ENCODE results near the gene ST3GAL4.

DNA sequence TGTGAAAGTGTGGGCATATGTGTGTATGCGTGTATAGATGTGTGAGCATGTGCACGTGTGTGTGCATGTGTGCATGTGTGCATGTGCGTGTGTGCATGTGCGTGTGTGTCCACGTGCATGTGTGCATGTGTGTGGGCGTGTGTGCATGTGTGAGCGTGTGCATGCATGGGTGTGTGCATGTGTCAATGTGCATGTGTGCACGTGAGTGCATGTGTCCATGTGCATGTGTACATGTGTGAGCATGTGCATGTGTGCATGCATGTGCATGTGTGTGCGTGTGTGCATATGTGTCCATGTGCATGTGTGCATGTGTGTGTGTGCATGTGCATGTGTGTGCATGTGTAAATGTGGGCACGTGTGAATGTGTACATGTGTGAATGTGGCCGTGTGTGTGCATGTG is 95.3 kb downstream of the ST3GAL4 start:
- TF ChIP-seq POLR2A (IDR thresholded peaks at IDR 0.05; ENCODE audit: borderline replicate concordance, extremely low read depth, insufficient read depth, insufficient read length): no peak
- TF ChIP-seq, protein P1, sequence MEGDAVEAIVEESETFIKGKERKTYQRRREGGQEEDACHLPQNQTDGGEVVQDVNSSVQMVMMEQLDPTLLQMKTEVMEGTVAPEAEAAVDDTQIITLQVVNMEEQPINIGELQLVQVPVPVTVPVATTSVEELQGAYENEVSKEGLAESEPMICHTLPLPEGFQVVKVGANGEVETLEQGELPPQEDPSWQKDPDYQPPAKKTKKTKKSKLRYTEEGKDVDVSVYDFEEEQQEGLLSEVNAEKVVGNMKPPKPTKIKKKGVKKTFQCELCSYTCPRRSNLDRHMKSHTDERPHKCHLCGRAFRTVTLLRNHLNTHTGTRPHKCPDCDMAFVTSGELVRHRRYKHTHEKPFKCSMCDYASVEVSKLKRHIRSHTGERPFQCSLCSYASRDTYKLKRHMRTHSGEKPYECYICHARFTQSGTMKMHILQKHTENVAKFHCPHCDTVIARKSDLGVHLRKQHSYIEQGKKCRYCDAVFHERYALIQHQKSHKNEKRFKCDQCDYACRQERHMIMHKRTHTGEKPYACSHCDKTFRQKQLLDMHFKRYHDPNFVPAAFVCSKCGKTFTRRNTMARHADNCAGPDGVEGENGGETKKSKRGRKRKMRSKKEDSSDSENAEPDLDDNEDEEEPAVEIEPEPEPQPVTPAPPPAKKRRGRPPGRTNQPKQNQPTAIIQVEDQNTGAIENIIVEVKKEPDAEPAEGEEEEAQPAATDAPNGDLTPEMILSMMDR (IDR thresholded peaks at IDR 0.05 in 2 of 3, conservative IDR thresholded peaks at IDR 0.05 in 1 of 3; ENCODE audit: borderline replicate concordance in 1 of 3, insufficient read depth in 1 of 3, low read depth in 2 of 3, low read length in 2 of 3): no peak
- TF ChIP-seq, protein P2, sequence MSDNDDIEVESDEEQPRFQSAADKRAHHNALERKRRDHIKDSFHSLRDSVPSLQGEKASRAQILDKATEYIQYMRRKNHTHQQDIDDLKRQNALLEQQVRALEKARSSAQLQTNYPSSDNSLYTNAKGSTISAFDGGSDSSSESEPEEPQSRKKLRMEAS (IDR thresholded peaks at IDR 0.05): no peak
- no peak for TF ChIP-seq EZH2 (IDR thresholded peaks at IDR 0.05)
- TF ChIP-seq SIN3A (IDR thresholded peaks at IDR 0.05; ENCODE audit: low read depth): no peak
- TF ChIP-seq POLR2AphosphoS5 (IDR thresholded peaks at IDR 0.05; ENCODE audit: low read depth, low read length): no peak
- no peak for TF ChIP-seq RAD21 (IDR thresholded peaks at IDR 0.05; ENCODE audit: low read depth)
- TF ChIP-seq, protein P3, sequence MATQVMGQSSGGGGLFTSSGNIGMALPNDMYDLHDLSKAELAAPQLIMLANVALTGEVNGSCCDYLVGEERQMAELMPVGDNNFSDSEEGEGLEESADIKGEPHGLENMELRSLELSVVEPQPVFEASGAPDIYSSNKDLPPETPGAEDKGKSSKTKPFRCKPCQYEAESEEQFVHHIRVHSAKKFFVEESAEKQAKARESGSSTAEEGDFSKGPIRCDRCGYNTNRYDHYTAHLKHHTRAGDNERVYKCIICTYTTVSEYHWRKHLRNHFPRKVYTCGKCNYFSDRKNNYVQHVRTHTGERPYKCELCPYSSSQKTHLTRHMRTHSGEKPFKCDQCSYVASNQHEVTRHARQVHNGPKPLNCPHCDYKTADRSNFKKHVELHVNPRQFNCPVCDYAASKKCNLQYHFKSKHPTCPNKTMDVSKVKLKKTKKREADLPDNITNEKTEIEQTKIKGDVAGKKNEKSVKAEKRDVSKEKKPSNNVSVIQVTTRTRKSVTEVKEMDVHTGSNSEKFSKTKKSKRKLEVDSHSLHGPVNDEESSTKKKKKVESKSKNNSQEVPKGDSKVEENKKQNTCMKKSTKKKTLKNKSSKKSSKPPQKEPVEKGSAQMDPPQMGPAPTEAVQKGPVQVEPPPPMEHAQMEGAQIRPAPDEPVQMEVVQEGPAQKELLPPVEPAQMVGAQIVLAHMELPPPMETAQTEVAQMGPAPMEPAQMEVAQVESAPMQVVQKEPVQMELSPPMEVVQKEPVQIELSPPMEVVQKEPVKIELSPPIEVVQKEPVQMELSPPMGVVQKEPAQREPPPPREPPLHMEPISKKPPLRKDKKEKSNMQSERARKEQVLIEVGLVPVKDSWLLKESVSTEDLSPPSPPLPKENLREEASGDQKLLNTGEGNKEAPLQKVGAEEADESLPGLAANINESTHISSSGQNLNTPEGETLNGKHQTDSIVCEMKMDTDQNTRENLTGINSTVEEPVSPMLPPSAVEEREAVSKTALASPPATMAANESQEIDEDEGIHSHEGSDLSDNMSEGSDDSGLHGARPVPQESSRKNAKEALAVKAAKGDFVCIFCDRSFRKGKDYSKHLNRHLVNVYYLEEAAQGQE (IDR thresholded peaks at IDR 0.05; ENCODE audit: low read depth): no peak
- TF ChIP-seq JUND (IDR thresholded peaks at IDR 0.05): no peak
- TF ChIP-seq SP1 (IDR thresholded peaks at IDR 0.05; ENCODE audit: low read depth): no peak
- TF ChIP-seq CEBPB (IDR thresholded peaks at IDR 0.05; ENCODE audit: low read depth): no peak
- TF ChIP-seq, protein P4, sequence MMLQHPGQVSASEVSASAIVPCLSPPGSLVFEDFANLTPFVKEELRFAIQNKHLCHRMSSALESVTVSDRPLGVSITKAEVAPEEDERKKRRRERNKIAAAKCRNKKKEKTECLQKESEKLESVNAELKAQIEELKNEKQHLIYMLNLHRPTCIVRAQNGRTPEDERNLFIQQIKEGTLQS (IDR thresholded peaks at IDR 0.05): no peak
- TF ChIP-seq YY1 (IDR thresholded peaks at IDR 0.05; ENCODE audit: extremely low read depth, insufficient replicate concordance, low read depth, low read length): no peak

Measured in HCT116 (cell line).